MM.1S (cell line): ENCODE measurements around the gene RHOBTB3.

ENCODE experiments used
- DNase-seq: peaks from one replicate; pipeline ENCODE4 v3.0.0-alpha.2; 2015
- H2AFZ ChIP-seq: fragments of 300-600 bp; sonication (generic); 2 replicates; pipeline ENCODE4 v1.6.0; 2016; ENCODE audit warnings: antibody characterized with exemption, low read length
- H3F3A ChIP-seq: fragments of 300-600 bp; sonication (generic); 2 replicates; pipeline ENCODE4 v1.6.1; 2016; ENCODE audit warnings: mild to moderate bottlenecking, antibody characterized with exemption, low read length, moderate library complexity, mixed read lengths; ENCODE audit not compliant: insufficient read depth
- H3K27ac ChIP-seq: fragments of 300-600 bp; sonication (generic); 2 replicates; pipeline ENCODE4 v1.5.1; 2016; ENCODE audit warnings: mild to moderate bottlenecking, low read length
- H3K27me3 ChIP-seq: fragments of 300-600 bp; sonication (generic); replicated peaks from 2 replicates; pipeline ENCODE4 v1.6.0; 2016; ENCODE audit warnings: low read length; ENCODE audit not compliant: insufficient read depth
- H3K36me3 ChIP-seq: fragments of 300-600 bp; sonication (generic); replicated peaks from 2 replicates; pipeline ENCODE4 v1.6.1; 2016; ENCODE audit warnings: mild to moderate bottlenecking, low read length, mixed read lengths; ENCODE audit not compliant: insufficient read depth
- H3K4me1 ChIP-seq: fragments of 300-600 bp; sonication (generic); 2 replicates; pipeline ENCODE4 v1.6.1; 2016; ENCODE audit warnings: low read length, mixed read lengths
- H3K4me2 ChIP-seq: fragments of 300-600 bp; sonication (generic); 2 replicates; pipeline ENCODE4 v1.6.0; 2016; ENCODE audit warnings: low read depth, low read length
- H3K4me3 ChIP-seq: fragments of 300-600 bp; sonication (generic); 2 replicates; pipeline ENCODE4 v1.5.1; 2016; ENCODE audit warnings: low read length, mixed read lengths
- H3K79me2 ChIP-seq: fragments of 300-600 bp; sonication (generic); 2 replicates; pipeline ENCODE4 v1.6.1; 2016; ENCODE audit warnings: mixed run types, low read length, mixed read lengths
- H3K9ac ChIP-seq: fragments of 300-600 bp; sonication (generic); 2 replicates; pipeline ENCODE4 v1.6.1; 2016; ENCODE audit warnings: low read length, mixed read lengths
- H3K9me2 ChIP-seq: fragments of 300-600 bp; sonication (generic); replicated peaks from 2 replicates; pipeline ENCODE4 v1.6.1; 2016; ENCODE audit warnings: mild to moderate bottlenecking, low read length, mixed read lengths; ENCODE audit not compliant: insufficient read depth
- H3K9me3 ChIP-seq: fragments of 300-600 bp; sonication (generic); replicated peaks from 2 replicates; pipeline ENCODE4 v1.6.1; 2016; ENCODE audit warnings: mild to moderate bottlenecking, low read length, mixed read lengths; ENCODE audit not compliant: insufficient read depth
- H4K20me1 ChIP-seq: fragments of 300-600 bp; sonication (generic); 2 replicates; pipeline ENCODE4 v1.6.1; 2016; ENCODE audit warnings: mild to moderate bottlenecking, low read length, moderate library complexity, mixed read lengths; ENCODE audit not compliant: insufficient read depth
- CTCF ChIP-seq: fragments of 300-600 bp; sonication (generic); IDR thresholded peaks from 2 replicates; pipeline ENCODE4 v1.5.1; 2016; ENCODE audit warnings: antibody characterized with exemption, low read length, mixed read lengths
- EZH2 ChIP-seq: fragments of 300-600 bp; sonication (generic); optimal IDR thresholded peaks from 2 replicates; pipeline ENCODE3; 2017; ENCODE audit warnings: low read depth, mild to moderate bottlenecking, antibody characterized with exemption, low read length, mixed read lengths
- EZH2phosphoT487 ChIP-seq: fragments of 300-600 bp; sonication (generic); IDR thresholded peaks from 2 replicates; pipeline ENCODE4 v1.6.1; 2018; ENCODE audit warnings: antibody characterized with exemption, low read length

Gene RHOBTB3

GRCh38 chr5:95786821-95787418 lies 55.8 kb downstream of the RHOBTB3 start:
- H3K9me3 ChIP-seq = no peaks in the 10 kb centered on the region
- H3K9ac ChIP-seq = no peak overlapping the region
- no peak overlapping the region for H2AFZ ChIP-seq
- H3K4me2 ChIP-seq = no peak overlapping the region
- H3K27me3 ChIP-seq = no peaks in the 10 kb centered on the region
- no peaks in the 10 kb centered on the region for H3K79me2 ChIP-seq
- no peak for DNase-seq
- no peak overlapping the region for H3K4me3 ChIP-seq
- TF ChIP-seq EZH2 (no peak), EZH2phosphoT487 (no peak), CTCF (no peak)
- H3F3A ChIP-seq = no peaks in the 10 kb centered on the region
- H3K4me1 ChIP-seq = peaks cover 5% of the 10 kb centered on the region
- no peak overlapping the region for H3K27ac ChIP-seq
- H3K36me3 ChIP-seq = no peaks in the 10 kb centered on the region
- H3K9me2 ChIP-seq = no peaks in the 10 kb centered on the region
- H4K20me1 ChIP-seq = no peaks in the 10 kb centered on the region

- DNase-seq = no peak
- TF ChIP-seq EZH2 (no peak), CTCF (no peak), EZH2phosphoT487 (no peak)
- H2AFZ ChIP-seq = no peak overlapping the region
- H3K9ac ChIP-seq = no peak overlapping the region
- H3K4me3 ChIP-seq = no peak overlapping the region
- no peaks in the 10 kb centered on the region for H3K79me2 ChIP-seq
- H3K36me3 ChIP-seq = no peaks in the 10 kb centered on the region
- H3K27me3 ChIP-seq = no peaks in the 10 kb centered on the region
- H4K20me1 ChIP-seq = no peaks in the 10 kb centered on the region
- no peaks in the 10 kb centered on the region for H3K9me2 ChIP-seq
- peaks cover 5% of the 10 kb centered on the region for H3K4me1 ChIP-seq
- H3F3A ChIP-seq = no peaks in the 10 kb centered on the region
- no peak overlapping the region for H3K4me2 ChIP-seq
- H3K9me3 ChIP-seq = no peaks in the 10 kb centered on the region
- H3K27ac ChIP-seq = no peak overlapping the region
Measured at GRCh38 chr5:95788493-95788892, 57.4 kb downstream of the RHOBTB3 start.

GRCh38 chr5:95791751-95792150 lies 60.6 kb downstream of the RHOBTB3 start:
- Histone ChIP-seq H3K27me3 (no peaks in the 10 kb centered on the region), H3K27ac (no peak overlapping the region), H3K79me2 (no peaks in the 10 kb centered on the region), H3K4me3 (no peak overlapping the region), H3F3A (no peaks in the 10 kb centered on the region), H4K20me1 (no peaks in the 10 kb centered on the region), H3K9me3 (no peaks in the 10 kb centered on the region), H3K4me1 (peaks cover 5% of the 10 kb centered on the region), H3K4me2 (no peak overlapping the region), H3K9me2 (no peaks in the 10 kb centered on the region), H3K9ac (no peak overlapping the region), H3K36me3 (no peaks in the 10 kb centered on the region), H2AFZ (no peak overlapping the region)
- TF ChIP-seq CTCF (no peak), EZH2 (no peak), EZH2phosphoT487 (no peak)
- DNase-seq = no peak
